ENCODE results near the gene ST3GAL4. TPM values are rescaled to one million over a fixed set of nuclear protein-coding genes. Genes with fewer than 3 reads are reported as not detected.

Gene ST3GAL4
- total and polyA plus RNA-seq, 2 donors (not counting 1 experiment from before 2014, with no cell fraction given) = 1.1 to 1.9 TPM

DNA sequence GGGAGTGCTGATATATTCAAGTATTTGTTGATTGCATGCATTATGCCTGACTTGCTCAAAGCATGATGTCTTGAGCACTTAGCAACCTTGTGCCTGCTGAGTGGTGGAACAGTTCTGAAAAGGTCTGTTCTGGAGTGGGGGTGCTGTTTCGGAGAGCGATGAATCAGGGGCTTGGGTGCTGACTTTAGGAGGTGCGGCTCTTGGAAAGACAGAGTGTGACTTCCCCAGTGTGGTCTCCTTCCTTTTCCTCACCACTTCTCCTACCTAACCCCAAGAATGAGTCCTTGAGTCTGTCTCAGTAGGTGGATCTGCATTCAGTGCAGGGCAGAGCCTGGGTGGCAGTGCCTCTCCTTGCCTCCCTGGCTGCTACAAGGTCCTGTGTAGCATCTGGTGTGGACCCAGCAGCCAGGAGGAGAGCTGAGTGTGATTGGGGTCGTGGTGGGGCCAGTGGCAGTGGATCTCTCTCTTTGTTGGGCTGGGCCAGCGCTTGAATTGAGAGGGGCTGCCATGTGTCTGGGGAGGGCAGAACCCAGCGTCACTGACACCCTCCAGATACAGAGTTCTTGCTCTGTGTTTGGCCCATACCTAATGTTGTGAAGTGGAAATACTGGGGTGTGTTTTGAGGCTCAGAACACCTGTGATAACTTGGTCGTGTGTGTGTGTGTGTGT is 35.9 kb downstream of the ST3GAL4 start:
- Histone ChIP-seq H3K9me3 (ENCODE audit: control extremely low read depth in 1 of 3, control insufficient read depth in 2 of 3, insufficient read depth in 1 of 3, low read length in 2 of 3) (no peaks in the 10 kb centered on the region), H3K4me2 (replicated peaks; ENCODE audit: low read depth, low read length, poor library complexity, severe bottlenecking) (no peak overlapping the region)

DNA sequence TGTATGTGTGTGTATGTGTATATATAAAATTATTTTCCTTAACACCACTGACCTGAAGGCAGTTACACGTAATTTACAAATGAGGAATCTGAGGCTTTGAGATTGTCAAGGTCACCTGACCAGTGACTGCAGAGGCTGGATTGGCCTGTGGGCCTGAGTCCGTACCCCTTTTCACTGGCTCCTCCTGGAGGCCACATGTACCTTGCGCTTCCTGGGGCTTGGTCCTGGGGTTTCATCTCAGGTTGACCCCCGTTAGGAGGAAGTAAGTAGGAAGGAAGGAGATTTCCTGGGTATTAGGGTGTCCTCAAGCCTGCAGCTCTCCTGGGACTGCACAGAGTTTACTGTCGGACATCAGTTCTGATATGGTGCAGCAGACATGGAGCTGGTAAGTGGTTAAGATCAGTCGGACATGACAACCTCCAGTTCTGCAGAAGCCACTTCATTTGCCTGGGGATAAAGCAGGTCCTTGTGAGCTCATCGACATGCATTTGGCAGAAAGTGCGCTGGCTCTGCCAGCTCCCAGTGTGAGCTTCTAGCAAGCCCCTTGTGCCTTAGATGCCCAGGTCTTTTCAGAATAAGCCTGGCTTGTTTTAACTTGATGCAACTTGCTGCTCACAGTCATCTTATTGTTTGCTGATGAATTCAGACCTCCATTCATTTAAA is 36.6 kb downstream of the ST3GAL4 start:
- Histone ChIP-seq H3K36me3 (replicated peaks in 1 of 2; ENCODE audit: control extremely low read depth in 1 of 2, control insufficient read depth in 1 of 2, extremely low read depth in 1 of 2, insufficient read depth in 2 of 2, low read length in 1 of 2) (no peaks in the 10 kb centered on the region), H3K79me2 (ENCODE audit: control insufficient read depth, insufficient read depth, low read length) (no peaks in the 10 kb centered on the region), H3K27me3 (replicated peaks in 1 of 4; ENCODE audit: control extremely low read depth in 1 of 4, control insufficient read depth in 3 of 4, insufficient read depth in 4 of 4, low read length in 3 of 4) (peaks cover 0 to 9% (median 0%) of the 10 kb centered on the region in 4 experiments), H4K20me1 (ENCODE audit: control insufficient read depth, insufficient read depth, low read length, poor library complexity, severe bottlenecking) (no peaks in the 10 kb centered on the region), H3K9me3 (ENCODE audit: control extremely low read depth in 1 of 3, control insufficient read depth in 2 of 3, insufficient read depth in 1 of 3, low read length in 2 of 3) (no peaks in the 10 kb centered on the region), H3K9ac (ENCODE audit: low read length) (no peak overlapping the region), H2AFZ (ENCODE audit: insufficient read depth, low read depth, low read length, poor library complexity, severe bottlenecking) (no peak overlapping the region), H3K4me2 (replicated peaks; ENCODE audit: low read depth, low read length, poor library complexity, severe bottlenecking) (no peak overlapping the region), H3K4me3 (ENCODE audit: control extremely low read depth in 1 of 5, extremely low read depth in 1 of 5, insufficient read depth in 1 of 5, low read depth in 2 of 5, low read length in 4 of 5) (no peak overlapping the region), H3K27ac (ENCODE audit: low read length in 2 of 2) (no peak overlapping the region), H3K4me1 (ENCODE audit: control insufficient read depth in 2 of 2, insufficient read depth in 2 of 2, low read length in 2 of 2) (peaks cover 4 to 8% of the 10 kb centered on the region in 2 donors)
- CTCF ChIA-PET = no interaction called here
- Mint-ChIP-seq H3K9me3 (ENCODE audit: insufficient read depth) (no peaks in the 10 kb centered on the region), H3K27me3 (peaks cover 11% of the 10 kb centered on the region), H3K4me1 (peaks cover 8% of the 10 kb centered on the region), H3K4me3 (no peak overlapping the region), H3K27ac (no peak overlapping the region)
- DNase-seq = no peak
- POLR2A ChIA-PET = no interaction called here
- TF ChIP-seq, protein P1, sequence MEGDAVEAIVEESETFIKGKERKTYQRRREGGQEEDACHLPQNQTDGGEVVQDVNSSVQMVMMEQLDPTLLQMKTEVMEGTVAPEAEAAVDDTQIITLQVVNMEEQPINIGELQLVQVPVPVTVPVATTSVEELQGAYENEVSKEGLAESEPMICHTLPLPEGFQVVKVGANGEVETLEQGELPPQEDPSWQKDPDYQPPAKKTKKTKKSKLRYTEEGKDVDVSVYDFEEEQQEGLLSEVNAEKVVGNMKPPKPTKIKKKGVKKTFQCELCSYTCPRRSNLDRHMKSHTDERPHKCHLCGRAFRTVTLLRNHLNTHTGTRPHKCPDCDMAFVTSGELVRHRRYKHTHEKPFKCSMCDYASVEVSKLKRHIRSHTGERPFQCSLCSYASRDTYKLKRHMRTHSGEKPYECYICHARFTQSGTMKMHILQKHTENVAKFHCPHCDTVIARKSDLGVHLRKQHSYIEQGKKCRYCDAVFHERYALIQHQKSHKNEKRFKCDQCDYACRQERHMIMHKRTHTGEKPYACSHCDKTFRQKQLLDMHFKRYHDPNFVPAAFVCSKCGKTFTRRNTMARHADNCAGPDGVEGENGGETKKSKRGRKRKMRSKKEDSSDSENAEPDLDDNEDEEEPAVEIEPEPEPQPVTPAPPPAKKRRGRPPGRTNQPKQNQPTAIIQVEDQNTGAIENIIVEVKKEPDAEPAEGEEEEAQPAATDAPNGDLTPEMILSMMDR (IDR thresholded peaks at IDR 0.05) = no peak
- TF ChIP-seq EZH2 (IDR thresholded peaks at IDR 0.05; ENCODE audit: borderline replicate concordance, insufficient read depth, low read depth, low read length, poor library complexity, severe bottlenecking) = no peak
- intact Hi-C loops (cut with micrococcal nuclease) = no loop called here
- WGBS (ENCODE audit: insufficient coverage) = 44% methylated on average over 8 of the region's 8 CpGs
- ATAC-seq (ENCODE audit: low read depth) = no peak

More for the DNA sequence above, 35.9 kb downstream of the ST3GAL4 start:
- POLR2A ChIA-PET = no interaction called here
- H3K36me3 ChIP-seq (replicated peaks in 1 of 2; ENCODE audit: control extremely low read depth in 1 of 2, control insufficient read depth in 1 of 2, extremely low read depth in 1 of 2, insufficient read depth in 2 of 2, low read length in 1 of 2) = no peaks in the 10 kb centered on the region
- H3K27me3 Mint-ChIP-seq = peaks cover 7% of the 10 kb centered on the region
- no peak overlapping the region for H3K27ac Mint-ChIP-seq
- peaks cover 4 to 8% of the 10 kb centered on the region in 2 donors for H3K4me1 ChIP-seq (ENCODE audit: control insufficient read depth in 2 of 2, insufficient read depth in 2 of 2, low read length in 2 of 2)
- no peaks in the 10 kb centered on the region for H3K9me3 Mint-ChIP-seq (ENCODE audit: insufficient read depth)
- H3K4me3 Mint-ChIP-seq = no peak overlapping the region
- no peaks in the 10 kb centered on the region for H3K79me2 ChIP-seq (ENCODE audit: control insufficient read depth, insufficient read depth, low read length)
- peaks cover 0 to 9% (median 0%) of the 10 kb centered on the region in 4 experiments for H3K27me3 ChIP-seq (replicated peaks in 1 of 4; ENCODE audit: control extremely low read depth in 1 of 4, control insufficient read depth in 3 of 4, insufficient read depth in 4 of 4, low read length in 3 of 4)
- intact Hi-C loops (cut with micrococcal nuclease) = no loop called here
- CTCF ChIA-PET = no interaction called here
- no peak overlapping the region for H2AFZ ChIP-seq (ENCODE audit: insufficient read depth, low read depth, low read length, poor library complexity, severe bottlenecking)
- no peak overlapping the region for H3K4me3 ChIP-seq (ENCODE audit: control extremely low read depth in 1 of 5, extremely low read depth in 1 of 5, insufficient read depth in 1 of 5, low read depth in 2 of 5, low read length in 4 of 5)
- no peaks in the 10 kb centered on the region for H4K20me1 ChIP-seq (ENCODE audit: control insufficient read depth, insufficient read depth, low read length, poor library complexity, severe bottlenecking)
- no peak overlapping the region for H3K27ac ChIP-seq (ENCODE audit: low read length in 2 of 2)
- 83% methylated on average over 2 of the region's 7 CpGs for WGBS (ENCODE audit: insufficient coverage)
- no peak for ATAC-seq (ENCODE audit: low read depth)
- peaks cover 8% of the 10 kb centered on the region for H3K4me1 Mint-ChIP-seq
- TF ChIP-seq, protein P1 (IDR thresholded peaks at IDR 0.05) = no peak
- no peak for TF ChIP-seq EZH2 (IDR thresholded peaks at IDR 0.05; ENCODE audit: borderline replicate concordance, insufficient read depth, low read depth, low read length, poor library complexity, severe bottlenecking)
- no peak overlapping the region for H3K9ac ChIP-seq (ENCODE audit: low read length)
- no peak for DNase-seq
